H9 (cell line): ENCODE results near the gene HHAT. TPM values are rescaled to one million over a fixed set of nuclear protein-coding genes. Genes with fewer than 3 reads are reported as not detected.

Source experiments
- DNase-seq: peaks from one replicate; pipeline ENCODE4 v3.0.0-alpha.2; 2017
- H2AFZ ChIP-seq: one replicate; pipeline ENCODE4 v1.6.1; 2013; ENCODE audit warnings: mild to moderate bottlenecking, low read length, control low read depth, moderate library complexity
- H2AK5ac ChIP-seq: 2 replicates; pipeline ENCODE4 v1.6.1; 2013; ENCODE audit warnings: low read length, control low read depth, mixed read lengths; ENCODE audit not compliant: insufficient read length
- H2BK120ac ChIP-seq: one replicate; pipeline ENCODE4 v1.6.1; 2013; ENCODE audit warnings: low read depth, mild to moderate bottlenecking, low read length, control low read depth, inconsistent platforms; ENCODE audit not compliant: poor library complexity, severe bottlenecking
- H2BK12ac ChIP-seq: 2 replicates; pipeline ENCODE4 v1.6.1; 2013; ENCODE audit warnings: low read length, control low read depth, mixed read lengths, low read depth; ENCODE audit not compliant: insufficient read length
- H2BK15ac ChIP-seq: 2 replicates; pipeline ENCODE4 v1.6.1; 2013; ENCODE audit warnings: low read depth, low read length, control low read depth
- H2BK20ac ChIP-seq: one replicate; pipeline ENCODE4 v1.6.1; 2013; ENCODE audit warnings: low read depth, mild to moderate bottlenecking, low read length, control low read depth, inconsistent platforms; ENCODE audit not compliant: poor library complexity, severe bottlenecking
- H2BK5ac ChIP-seq: 2 replicates; pipeline ENCODE4 v1.6.1; 2013; ENCODE audit warnings: low read length, control low read depth, mixed read lengths; ENCODE audit not compliant: insufficient read length
- H3K14ac ChIP-seq: 2 replicates; pipeline ENCODE4 v1.6.1; 2013; ENCODE audit warnings: low read length, control low read depth; ENCODE audit not compliant: insufficient read depth
- H3K18ac ChIP-seq: 2 replicates; pipeline ENCODE4 v1.6.1; 2013; ENCODE audit warnings: low read depth, mild to moderate bottlenecking, mixed read lengths, low read length, control low read depth; ENCODE audit not compliant: insufficient read length
- H3K23ac ChIP-seq: 2 replicates; pipeline ENCODE4 v1.6.1; 2013; ENCODE audit warnings: low read length, control low read depth, mixed read lengths, low read depth; ENCODE audit not compliant: insufficient read length
- H3K23me2 ChIP-seq: 2 replicates; pipeline ENCODE4 v1.6.1; 2013; ENCODE audit warnings: low read depth, mild to moderate bottlenecking, mixed read lengths, low read length, control low read depth; ENCODE audit not compliant: insufficient read length, poor library complexity, severe bottlenecking
- H3K27ac ChIP-seq: 2 replicates; pipeline ENCODE4 v1.5.1; 2013; ENCODE audit warnings: low read length, control low read depth, mixed read lengths, low read depth; ENCODE audit not compliant: insufficient read length
- H3K27me3 ChIP-seq: 2 replicates; pipeline ENCODE4 v1.6.1; 2013; ENCODE audit warnings: low read length, control low read depth, inconsistent platforms; ENCODE audit not compliant: insufficient read depth
- H3K4ac ChIP-seq: 2 replicates; pipeline ENCODE4 v1.6.1; 2013; ENCODE audit warnings: low read depth, mild to moderate bottlenecking, control low read depth, inconsistent platforms, low read length, moderate library complexity
- H3K4me1 ChIP-seq: 2 replicates; pipeline ENCODE4 v1.6.1; 2013; ENCODE audit warnings: low read length, control low read depth, inconsistent platforms; ENCODE audit not compliant: insufficient read depth
- H3K4me2 ChIP-seq: 2 replicates; pipeline ENCODE4 v1.6.1; 2013; ENCODE audit warnings: low read length, control low read depth, mixed read lengths; ENCODE audit not compliant: insufficient read length, insufficient read depth
- H3K56ac ChIP-seq: 2 replicates; pipeline ENCODE4 v1.6.1; 2013; ENCODE audit warnings: low read depth, mild to moderate bottlenecking, mixed read lengths, low read length, control low read depth; ENCODE audit not compliant: insufficient read length
- H3K79me1 ChIP-seq: 2 replicates; pipeline ENCODE4 v1.6.1; 2013; ENCODE audit warnings: low read depth, mild to moderate bottlenecking, moderate library complexity, low read length, control low read depth, inconsistent platforms; ENCODE audit not compliant: insufficient read depth, poor library complexity, severe bottlenecking
- H3K79me2 ChIP-seq: 2 replicates; pipeline ENCODE4 v1.6.1; 2013; ENCODE audit warnings: low read length, control low read depth, inconsistent platforms; ENCODE audit not compliant: insufficient read depth
- H3K9ac ChIP-seq: 2 replicates; pipeline ENCODE4 v1.6.1; 2013; ENCODE audit warnings: low read length, control low read depth, mixed read lengths; ENCODE audit not compliant: insufficient read length; ENCODE audit errors: extremely low read depth
- H3K9me3 ChIP-seq: one replicate; pipeline ENCODE4 v1.6.1; 2013; ENCODE audit warnings: low read depth, low read length, inconsistent platforms; ENCODE audit not compliant: control insufficient read depth
- H3T11ph ChIP-seq: one replicate; pipeline ENCODE4 v1.6.1; 2013; ENCODE audit warnings: mild to moderate bottlenecking, low read length, control low read depth, inconsistent platforms
- H4K20me1 ChIP-seq: one replicate; pipeline ENCODE4 v1.6.1; 2013; ENCODE audit not compliant: control insufficient read depth, insufficient read length, insufficient read depth
- H4K5ac ChIP-seq: 2 replicates; pipeline ENCODE4 v1.6.1; 2013; ENCODE audit warnings: low read depth, mild to moderate bottlenecking, mixed read lengths, low read length, control low read depth; ENCODE audit not compliant: insufficient read length
- H4K8ac ChIP-seq: replicated peaks from 2 replicates; pipeline ENCODE4 v1.6.1; 2013; ENCODE audit warnings: low read length, control low read depth, mixed read lengths, low read depth; ENCODE audit not compliant: insufficient read length
- H4K91ac ChIP-seq: 2 replicates; pipeline ENCODE4 v1.6.1; 2013; ENCODE audit warnings: low read depth, mild to moderate bottlenecking, moderate library complexity, mixed read lengths, low read length, control low read depth; ENCODE audit not compliant: insufficient read length
- H3K27ac Mint-ChIP-seq, 3 experiments: 2 replicates in 2 of 3; 3 replicates in 1 of 3; pipeline ENCODE4 v1.8.0; 2020 to 2021; ENCODE audit warnings: mixed read lengths in 3 of 3, mild to moderate bottlenecking in 1 of 3, moderate library complexity in 1 of 3
- H3K27me3 Mint-ChIP-seq: 2 replicates; pipeline ENCODE4 v1.8.0; 2021; ENCODE audit warnings: low read depth, mild to moderate bottlenecking, moderate library complexity, mixed read lengths
- H3K36me3 Mint-ChIP-seq, 3 experiments: 2 replicates in 2 of 3; 3 replicates in 1 of 3; pipeline ENCODE4 v1.8.0; 2020 to 2021; ENCODE audit warnings: low read depth in 3 of 3, mixed read lengths in 3 of 3; ENCODE audit not compliant: insufficient read depth in 1 of 3
- H3K4me1 Mint-ChIP-seq, 2 experiments: 2 replicates each; pipeline ENCODE4 v1.8.0; 2020; ENCODE audit warnings: mixed read lengths in 2 of 2
- H3K4me3 Mint-ChIP-seq, 2 experiments: 2 replicates in 1 of 2; 3 replicates in 1 of 2; pipeline ENCODE4 v1.8.0; 2020 to 2021; ENCODE audit warnings: mild to moderate bottlenecking in 2 of 2, mixed read lengths in 2 of 2, moderate library complexity in 1 of 2
- H3K9me3 Mint-ChIP-seq, 2 experiments: 2 replicates in 1 of 2; 3 replicates in 1 of 2; pipeline ENCODE4 v1.8.0; 2020; ENCODE audit warnings: mild to moderate bottlenecking in 2 of 2, mixed read lengths in 2 of 2, moderate library complexity in 1 of 2
- CTCF ChIP-seq: fragments of 200-600 bp; sonication (generic); conservative IDR thresholded peaks from 3 replicates; pipeline ENCODE4 v1.8.0; 2021; ENCODE audit warnings: antibody characterized with exemption, mild to moderate bottlenecking
- WGBS: extraction: QIAGEN DNeasy Blood & Tissue Kit; methylation state at CpG from one replicate; pipeline ENCODE4 v1.1.7; 2013; ENCODE audit warnings: missing lambda C conversion rate, low lambda C conversion rate, mixed read lengths; ENCODE audit not compliant: insufficient read length; ENCODE audit errors: extremely low coverage; 5-methylcytosine and 5-hydroxymethylcytosine counted together
- total RNA-seq: library from RNA; stranded (reverse); gene quantifications from 2 replicates; pipeline ENCODE4 v1.2.1, GENCODE V29; 2021

HHAT gene
- total RNA-seq, 1 experiment from 2014 or later: 0.48 TPM

DNA sequence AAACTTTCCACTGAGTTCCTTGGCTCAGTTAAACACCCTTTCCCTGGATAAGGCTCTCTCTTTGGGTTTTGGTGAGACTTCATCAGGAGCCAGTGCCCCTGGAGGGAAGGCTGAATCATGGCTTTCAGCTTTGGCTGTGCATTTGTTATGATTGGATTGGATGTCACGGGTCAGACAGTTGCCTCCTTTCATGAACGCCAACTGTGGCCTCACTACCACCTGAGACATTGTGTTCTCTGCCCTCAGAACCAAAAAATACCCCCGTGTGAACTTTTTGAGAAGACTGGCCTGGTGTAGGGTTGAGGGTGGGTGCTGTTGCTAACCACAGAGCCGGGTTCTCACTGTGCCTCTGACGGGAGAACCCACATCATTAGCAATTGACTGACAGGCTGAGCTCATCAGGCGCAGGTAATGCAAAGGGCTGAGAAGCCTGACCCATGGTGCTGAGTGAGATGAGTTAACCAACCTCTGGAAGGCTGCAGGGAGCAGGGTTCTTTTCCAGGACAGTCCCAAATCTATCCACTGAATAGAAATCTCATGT is 65.6 kb downstream of the HHAT start:
- DNase-seq: no peak

More for the DNA sequence above, 65.6 kb downstream of the HHAT start:
- H3K18ac ChIP-seq: no peak overlapping the region
- no peak overlapping the region for H2BK15ac ChIP-seq
- no peak overlapping the region for H2BK5ac ChIP-seq
- no peaks in the 10 kb centered on the region for H3K23me2 ChIP-seq
- no peaks in the 10 kb centered on the region for H3K79me2 ChIP-seq
- H2BK12ac ChIP-seq: no peak overlapping the region
- no peak overlapping the region for H2AFZ ChIP-seq
- Mint-ChIP-seq H3K27me3 (no peaks in the 10 kb centered on the region; the same call in 1 of the 2 replicates), H3K27ac (no peak overlapping the region), H3K4me3 (no peak overlapping the region), H3K36me3 (peaks cover 0 to 9% (median 0%) of the 10 kb centered on the region in 3 experiments; a peak in 3 of 7 replicates), H3K9me3 (peaks cover 3 to 5% of the 10 kb centered on the region in 2 experiments; a peak in 4 of 5 replicates), H3K4me1 (peaks cover 0 to 2% of the 10 kb centered on the region in 2 experiments; a peak in 2 of 4 replicates)
- WGBS: no CpG with 5 or more reads among the region's 6 CpGs
- no peak overlapping the region for H3K56ac ChIP-seq
- no peaks in the 10 kb centered on the region for H3K4me1 ChIP-seq
- no peak overlapping the region for H4K91ac ChIP-seq
- H3K27ac ChIP-seq: no peak overlapping the region
- no peak overlapping the region for H3K23ac ChIP-seq
- H3T11ph ChIP-seq: no peak overlapping the region
- TF ChIP-seq CTCF: no peak
- H3K4me2 ChIP-seq: no peak overlapping the region
- no peaks in the 10 kb centered on the region for H3K9me3 ChIP-seq
- no peak overlapping the region for H3K14ac ChIP-seq
- no peaks in the 10 kb centered on the region for H3K27me3 ChIP-seq
- H4K20me1 ChIP-seq: no peaks in the 10 kb centered on the region
- H4K8ac ChIP-seq: no peak overlapping the region
- H2BK120ac ChIP-seq: no peak overlapping the region
- no peak overlapping the region for H3K4ac ChIP-seq
- no peak overlapping the region for H2BK20ac ChIP-seq
- no peak overlapping the region for H4K5ac ChIP-seq
- no peaks in the 10 kb centered on the region for H3K79me1 ChIP-seq
- H2AK5ac ChIP-seq: no peak overlapping the region
- H3K9ac ChIP-seq: no peak overlapping the region
